GM18909 (cell line): Measurements from ENCODE around the gene PRDM16.

Experiments
- ATAC-seq: cut with Tn5 transposase; IDR thresholded peaks from one replicate; pipeline ENCODE4 v1.9.1; 2021; ENCODE audit warnings: mild to moderate bottlenecking; ENCODE audit not compliant: unreplicated experiment, poor library complexity

The PRDM16 gene

DNA sequence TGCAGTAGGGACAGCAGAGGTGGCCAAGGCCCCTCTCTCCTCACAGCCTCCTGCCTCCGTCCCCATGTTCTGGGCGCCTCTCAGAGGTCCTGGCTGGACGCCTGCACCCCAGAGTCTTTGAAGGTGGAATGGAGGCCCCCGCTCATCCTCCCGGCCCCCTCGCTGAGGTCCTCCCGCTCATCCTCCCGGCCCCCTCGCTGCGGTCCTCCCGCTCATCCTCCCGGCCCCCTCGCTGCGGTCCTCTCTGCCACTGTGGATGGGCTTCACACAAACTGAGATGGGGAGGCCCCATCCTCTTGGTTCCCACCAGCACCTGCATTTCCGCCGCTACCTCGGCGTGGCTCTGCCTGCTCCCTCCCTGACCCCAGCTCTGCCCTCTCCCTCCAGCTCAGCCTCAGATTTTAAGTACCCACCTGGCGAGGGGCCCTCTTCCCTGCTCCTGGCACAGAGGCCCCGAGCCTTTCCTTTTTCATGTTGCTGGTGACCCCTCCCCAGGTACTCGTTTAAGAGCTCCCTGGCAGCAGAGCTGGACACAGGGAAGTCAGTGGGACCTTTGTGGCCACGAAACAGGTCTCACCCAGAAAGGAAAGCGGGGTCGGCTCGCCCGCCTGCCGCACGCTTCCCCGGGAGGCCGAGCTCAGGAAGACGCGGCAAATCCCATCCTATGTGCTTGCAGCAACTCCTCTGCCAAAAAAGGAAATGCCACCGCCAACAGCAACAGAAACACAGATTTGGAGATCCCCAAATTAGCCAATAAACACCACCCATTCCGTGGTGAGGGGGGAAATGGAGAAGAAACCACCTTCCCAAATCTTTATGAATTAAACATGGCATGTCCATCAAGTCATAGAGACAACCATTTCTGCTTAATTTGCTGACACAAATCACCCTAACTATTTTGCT is 143.7 kb downstream of the PRDM16 start:
- ATAC-seq = no peak

DNA sequence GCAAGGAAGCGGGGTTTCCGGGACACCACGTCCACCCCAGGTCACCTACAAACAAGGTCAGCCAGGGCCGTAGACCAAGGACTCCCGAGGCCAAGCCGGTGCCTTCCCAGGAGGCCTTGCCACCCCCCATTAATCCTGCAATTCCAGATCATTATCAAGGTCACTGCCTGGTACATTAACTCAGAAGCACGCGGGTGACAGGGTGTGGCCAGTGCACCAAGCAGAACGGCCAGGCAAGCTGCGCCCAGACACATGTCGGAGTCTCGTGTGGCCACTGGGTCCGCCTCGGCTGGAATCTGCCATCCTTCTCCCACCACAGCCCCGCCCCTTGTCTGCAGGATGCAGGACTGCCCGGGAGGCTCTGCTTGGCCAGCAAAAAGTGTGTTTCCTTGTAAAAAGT is 144.7 kb downstream of the PRDM16 start:
- no peak for ATAC-seq

DNA sequence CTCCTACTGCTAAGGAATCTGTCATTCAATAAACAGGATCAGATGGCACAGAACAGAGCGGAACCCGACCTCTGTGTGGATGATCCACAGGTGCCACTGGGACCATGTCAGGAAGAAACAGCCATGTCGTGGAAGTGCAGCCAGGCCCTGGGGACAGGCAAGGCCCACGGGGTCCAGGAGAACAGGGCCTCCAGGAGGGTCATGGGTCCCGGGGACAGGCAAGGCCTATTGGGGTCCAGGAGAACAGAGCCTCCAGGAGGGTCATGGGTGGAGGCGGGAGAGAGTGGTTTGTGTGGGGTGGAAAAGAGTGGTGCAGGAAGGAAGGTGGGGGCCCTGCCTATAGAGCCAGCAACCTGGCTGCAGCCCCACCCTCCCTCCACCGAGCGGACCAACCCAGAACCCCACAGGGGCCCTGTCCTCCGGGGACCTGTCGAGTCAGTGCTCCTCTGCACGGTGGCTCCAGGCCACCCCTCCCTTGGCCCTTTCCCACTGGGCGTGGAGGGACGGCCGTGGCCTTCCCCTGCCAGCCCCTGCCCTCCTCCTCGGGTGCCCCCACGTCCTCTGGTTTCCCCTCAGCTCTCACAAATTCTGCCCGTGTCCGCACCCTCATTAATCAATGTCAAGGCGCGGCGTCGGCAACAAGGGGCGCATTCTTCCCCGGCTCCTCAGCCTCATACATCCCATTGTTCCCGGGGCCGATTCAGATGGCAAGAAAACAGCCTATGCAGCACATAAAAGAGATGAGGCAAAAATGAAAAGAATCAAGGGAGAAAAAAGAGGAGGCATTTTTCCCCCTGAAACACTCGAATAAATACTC is 146.4 kb downstream of the PRDM16 start:
- ATAC-seq = no peak

DNA sequence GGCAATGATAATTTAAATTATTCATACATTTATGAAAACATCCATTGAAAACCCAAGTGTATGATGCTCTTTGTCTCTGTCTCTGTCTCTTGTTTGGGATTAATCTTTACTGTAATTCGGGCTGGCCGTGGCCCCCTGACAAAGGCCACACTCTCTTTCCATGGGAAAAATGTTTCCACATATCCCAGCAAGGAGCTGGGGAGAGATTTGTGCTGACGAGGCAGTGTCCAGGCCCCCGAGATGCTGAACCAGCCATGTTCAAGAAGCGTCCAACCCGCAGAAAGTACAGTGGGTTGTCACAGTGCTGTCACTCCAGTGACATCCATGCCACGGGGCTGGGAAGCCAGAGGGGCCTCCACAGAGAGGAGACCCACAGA is 147.0 kb downstream of the PRDM16 start:
- no peak for ATAC-seq

DNA sequence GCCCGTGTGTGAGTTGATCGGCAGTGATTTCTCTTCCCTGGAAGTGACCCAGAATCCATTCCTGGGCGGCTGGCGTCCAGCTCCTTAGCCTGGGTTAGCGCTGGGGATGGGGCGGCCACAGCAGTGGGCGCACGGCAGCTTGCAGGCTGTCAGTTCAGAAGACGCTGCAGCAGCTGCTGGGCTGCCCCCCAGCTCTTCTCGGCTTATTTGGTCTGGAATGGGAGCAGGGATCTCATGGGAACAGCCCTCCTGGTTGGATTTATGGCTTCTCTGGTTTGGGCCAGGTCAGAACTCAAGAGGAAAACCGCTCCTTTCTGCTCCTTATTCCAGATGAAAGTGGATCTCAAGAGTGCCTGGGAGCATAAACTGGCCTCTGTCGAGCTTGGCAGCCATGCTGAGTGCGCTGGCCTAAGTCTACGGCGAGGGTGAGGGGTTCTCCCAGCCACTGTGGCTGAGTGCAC is 148.2 kb downstream of the PRDM16 start:
- no peak for ATAC-seq

DNA sequence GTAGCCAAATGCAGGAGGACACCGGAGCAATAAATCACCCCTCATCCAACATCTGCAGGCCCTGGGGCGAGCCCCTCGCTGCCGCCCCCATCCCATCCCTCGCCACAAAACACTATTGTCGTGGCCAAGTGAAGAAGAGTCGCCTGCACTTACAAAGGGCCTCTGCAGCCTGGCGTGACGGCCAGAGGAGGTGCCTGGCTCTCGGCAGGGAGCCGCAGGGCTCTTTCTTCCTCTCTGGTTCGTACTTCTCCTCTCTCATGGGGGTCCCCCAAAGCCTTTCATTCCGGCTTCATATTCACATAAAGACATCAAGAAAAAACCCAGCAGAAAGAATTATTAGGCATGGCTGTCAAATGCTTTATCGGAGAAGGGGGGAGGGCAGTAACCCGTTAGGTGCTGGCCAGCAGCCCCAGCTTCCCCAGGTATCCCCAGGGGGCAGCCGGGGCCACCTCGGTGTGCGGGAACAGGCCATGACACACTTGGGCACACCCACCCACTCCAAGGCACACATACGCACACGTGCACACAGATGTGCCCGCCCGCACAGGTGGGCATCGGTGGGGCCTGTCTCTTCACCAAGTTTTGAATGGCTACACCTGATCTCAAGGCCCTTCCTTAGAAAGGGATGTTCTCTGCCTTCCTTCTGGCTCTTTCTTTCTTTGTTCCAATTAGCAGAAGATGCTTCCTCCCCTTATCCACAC is 149.1 kb downstream of the PRDM16 start:
- ATAC-seq = no peak

DNA sequence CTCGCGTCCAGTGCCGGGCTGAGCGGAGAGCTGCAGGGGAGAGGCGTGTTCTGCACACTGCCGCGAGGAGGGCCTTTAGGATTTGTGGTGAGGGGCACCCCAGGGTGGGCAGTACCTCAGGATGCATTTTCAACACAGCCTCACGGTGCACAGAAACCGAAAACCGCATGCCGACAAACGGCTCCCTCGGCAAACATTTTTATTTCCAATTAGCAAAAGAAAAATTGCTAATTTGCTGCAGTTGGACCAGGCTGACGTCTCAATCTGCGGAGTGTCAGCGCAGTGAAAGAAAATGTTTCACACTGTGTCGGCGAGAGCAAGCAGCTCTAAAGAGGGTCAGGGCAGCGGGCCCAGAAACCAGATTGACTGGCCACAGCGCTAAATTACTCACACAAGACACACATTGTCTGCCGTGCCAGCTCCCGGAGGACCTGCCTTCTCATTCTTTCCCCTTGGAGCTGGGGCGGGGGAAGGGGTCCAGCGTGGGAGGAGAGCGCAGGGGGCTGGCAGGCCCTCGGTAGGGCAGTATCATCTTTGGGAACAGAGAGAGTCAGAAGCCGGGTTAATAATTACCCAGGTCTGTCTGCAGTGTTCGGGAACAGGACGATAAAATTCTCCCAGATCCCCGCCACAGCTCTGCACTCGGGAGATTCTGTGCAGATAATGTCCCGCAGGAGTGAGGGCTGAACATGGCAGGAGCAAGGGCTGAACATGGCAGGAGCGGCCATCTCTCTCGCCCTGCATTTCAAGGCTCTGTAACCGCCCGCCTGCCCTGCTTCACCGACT is 150.2 kb downstream of the PRDM16 start:
- ATAC-seq = no peak

DNA sequence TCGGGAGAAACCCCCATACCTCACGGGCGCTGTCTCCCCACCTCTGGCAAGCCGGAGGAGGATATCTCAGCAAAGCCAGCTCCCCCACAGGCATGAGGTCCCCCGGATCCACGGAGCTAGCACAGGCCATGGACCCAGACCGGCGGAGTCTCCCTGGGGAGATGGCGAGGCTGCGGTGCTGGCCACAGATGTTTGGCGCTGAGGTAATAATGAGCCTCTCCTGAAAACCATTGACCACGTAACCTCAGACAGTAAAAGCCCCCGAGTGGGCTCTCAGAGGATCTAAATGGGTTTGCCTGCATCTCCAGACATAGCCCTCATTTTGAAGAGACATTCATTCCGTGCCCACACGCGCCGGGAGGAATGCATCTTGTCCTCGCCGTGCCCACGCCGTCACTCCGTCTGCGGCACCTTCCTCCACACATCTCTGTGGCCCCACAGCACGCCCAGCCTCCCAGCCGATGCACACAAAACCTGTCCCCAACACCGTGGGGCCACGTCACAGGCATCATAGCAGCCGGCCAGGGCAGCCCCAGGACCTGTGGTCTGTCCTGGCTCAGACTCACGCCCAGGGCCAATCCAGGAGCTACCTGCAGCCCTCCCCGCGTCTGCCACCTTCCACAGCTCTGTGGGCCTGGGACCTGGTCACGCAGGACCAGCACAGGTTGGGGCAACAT is 150.9 kb downstream of the PRDM16 start:
- ATAC-seq = no peak

DNA sequence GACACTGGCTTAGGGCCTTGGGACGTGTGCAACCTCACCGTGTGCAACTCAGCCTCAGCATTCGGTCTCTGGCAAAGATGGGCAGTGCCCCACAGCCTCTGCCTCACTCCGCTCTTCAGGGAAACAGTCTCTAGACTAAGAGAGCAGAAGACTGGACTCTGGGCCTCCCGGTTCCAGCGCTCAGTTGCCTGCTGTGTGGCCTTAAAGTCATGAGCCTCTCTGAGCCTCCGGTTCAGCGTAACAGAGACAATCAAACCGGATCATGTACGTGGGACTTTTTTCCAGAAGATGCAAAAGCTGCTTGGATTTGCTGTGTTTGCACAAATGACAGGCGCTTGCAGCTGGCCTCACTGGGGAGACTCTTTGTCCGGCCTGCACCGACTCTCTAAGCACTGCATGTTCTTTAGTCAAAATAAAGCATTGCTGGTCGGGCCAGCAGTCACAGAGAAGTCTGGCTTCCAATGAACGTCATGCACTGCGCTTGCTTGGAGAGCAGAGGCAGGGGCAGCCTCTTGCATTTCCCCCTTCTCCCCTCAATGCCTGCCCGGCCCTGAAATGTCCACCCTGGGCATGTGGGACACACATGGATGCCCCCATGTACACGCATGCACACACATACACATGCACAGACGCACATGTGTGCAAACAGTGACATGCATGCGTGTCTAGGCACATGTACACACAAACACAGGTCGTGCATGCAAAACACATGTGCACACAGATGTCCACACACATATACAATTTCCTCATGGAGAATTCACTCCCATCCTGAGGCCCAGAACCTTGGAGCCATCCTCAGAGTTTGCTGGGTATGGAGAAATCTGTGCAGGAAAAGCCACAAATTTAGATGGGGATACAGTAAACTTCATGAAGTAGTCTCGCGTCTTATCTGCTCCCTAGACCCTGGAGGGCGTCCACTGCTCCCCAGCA is 152.4 kb downstream of the PRDM16 start:
- ATAC-seq = no peak

DNA sequence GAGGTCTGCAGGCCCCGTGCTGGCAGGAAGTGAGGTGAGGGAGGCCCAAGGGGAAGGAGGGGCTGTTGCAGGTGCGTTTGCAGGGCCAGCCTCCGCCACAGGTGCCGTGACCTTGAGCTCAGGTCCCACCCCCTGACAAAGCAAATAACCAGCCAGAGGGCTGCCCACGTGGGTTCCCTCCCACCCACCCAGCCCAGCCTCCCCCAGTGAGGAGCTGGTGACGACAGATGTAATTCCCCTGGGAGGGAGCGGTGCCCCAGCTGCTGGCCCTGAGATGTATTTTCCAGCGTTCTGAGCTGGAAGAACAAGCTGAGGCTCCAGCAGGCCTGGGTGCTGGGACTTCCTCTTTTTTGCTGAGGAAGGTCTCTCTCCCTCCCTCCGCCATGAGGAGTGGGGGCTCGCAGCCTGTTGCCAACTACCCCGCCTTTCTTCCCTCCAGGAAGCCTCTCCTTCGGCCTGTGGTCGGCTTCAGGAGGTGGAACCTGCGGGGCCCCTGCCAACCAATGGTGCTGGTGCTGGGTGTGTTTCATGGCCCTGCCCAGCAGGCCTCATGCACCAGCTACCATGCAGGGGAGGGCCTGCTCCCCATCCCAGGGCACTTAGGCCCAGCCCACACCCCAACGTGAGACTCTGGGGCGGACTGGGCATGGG is 153.2 kb downstream of the PRDM16 start:
- ATAC-seq = no peak

DNA sequence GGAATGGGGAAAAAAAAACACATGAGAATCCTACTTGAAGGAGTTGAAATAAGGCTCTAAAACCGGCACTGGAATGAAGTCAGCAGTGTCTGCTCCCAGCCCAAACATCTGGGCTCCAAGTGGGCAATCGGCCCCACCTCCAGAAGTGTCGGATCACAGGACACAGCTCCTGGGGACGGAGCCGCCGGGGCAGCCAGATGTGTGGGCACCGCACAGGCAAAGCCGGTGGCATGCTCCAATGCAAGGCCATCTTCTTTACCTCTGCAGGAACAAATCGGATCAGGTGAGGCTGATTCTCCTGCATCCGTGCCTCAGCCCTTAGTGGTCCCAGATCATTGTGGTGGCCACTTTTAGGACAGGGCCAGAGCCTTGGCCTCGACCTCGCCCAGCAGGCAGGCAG is 156.7 kb downstream of the PRDM16 start:
- ATAC-seq = no peak

DNA sequence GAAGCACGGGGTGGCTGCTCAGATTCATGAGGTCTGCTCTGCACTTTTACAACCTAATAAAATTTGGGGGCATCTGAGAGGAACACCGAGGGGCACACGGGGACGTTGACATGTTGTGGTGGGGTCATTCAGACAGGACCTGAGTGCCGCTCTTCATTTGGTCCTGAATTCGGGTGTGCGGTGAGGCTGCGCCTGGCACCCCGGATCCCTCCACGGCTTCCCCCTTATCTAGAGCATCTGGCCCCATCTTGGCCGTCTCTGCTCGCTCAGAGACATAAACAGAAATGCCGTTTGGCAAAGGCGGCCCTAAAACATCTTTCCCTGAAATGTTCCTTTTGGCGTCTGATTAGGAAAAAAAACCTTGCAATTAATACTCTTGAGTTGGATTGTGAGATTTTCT is 157.2 kb downstream of the PRDM16 start:
- no peak for ATAC-seq

DNA sequence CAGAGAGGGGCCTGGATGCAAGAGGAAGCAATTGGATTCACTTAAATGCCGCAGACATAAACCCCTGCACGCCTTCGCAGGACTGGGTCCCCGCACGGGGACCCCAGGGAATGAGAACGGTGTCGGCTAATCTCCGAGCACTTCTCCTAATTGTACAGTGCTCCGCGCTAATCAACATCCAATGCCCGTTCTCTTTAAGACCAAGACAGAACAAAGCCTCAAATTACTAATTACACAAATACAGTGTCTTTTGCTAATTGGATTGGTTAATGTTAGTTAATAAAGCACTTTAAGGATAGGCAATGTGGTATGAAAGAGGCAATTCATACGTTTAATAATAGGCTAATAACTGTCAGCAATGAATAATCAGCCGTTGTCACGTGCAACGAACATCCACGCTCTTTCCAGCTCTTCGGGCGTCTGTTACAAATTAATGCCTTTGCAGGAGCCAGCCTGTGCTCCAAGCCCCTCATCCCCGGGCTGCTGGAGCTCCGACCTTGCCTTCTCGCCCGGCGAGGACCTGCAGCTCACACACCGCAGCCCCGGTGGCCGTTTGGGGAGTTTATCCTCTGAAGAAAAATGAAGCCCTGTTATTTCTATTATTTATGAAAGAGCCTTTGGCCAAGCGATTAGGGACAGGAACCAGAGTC is 157.8 kb downstream of the PRDM16 start:
- ATAC-seq = no peak

DNA sequence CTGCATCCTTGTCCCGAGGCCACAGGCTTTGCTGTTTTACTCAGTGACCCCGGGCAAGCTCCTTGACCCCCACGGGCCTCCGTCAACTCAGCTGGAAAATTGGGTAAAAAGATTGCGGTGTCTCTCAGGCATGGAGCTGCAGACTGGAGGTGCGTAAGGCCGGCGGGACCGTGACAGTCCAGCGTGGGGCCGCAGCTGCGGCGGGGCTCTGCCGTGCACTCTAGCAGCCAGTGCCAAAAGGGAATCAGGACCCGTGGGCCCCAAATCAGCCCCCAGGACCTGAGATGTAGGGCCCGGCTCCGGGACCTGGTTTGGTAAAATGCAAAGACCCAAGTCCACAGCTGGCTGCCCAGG is 158.3 kb downstream of the PRDM16 start:
- ATAC-seq = no peak

DNA sequence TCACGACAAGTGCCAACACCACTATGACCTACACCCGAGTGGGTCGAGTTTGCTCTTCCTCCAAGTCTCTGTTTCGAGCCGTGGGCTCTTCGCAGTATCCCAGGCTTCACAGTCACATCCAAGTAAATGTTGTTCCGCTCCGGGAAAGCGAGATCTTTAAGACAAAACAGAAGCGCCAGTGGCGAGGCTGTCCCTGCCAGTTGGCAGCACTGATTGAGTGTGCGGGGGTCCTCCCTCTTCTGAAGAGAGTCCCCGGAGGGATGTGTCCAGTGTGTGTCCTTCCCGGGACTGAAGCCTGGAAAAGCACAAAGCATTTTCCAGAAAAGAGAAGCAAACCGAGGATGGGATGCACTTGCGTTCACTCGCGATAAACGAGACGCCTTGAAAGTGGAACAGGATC is 158.9 kb downstream of the PRDM16 start:
- ATAC-seq = no peak

DNA sequence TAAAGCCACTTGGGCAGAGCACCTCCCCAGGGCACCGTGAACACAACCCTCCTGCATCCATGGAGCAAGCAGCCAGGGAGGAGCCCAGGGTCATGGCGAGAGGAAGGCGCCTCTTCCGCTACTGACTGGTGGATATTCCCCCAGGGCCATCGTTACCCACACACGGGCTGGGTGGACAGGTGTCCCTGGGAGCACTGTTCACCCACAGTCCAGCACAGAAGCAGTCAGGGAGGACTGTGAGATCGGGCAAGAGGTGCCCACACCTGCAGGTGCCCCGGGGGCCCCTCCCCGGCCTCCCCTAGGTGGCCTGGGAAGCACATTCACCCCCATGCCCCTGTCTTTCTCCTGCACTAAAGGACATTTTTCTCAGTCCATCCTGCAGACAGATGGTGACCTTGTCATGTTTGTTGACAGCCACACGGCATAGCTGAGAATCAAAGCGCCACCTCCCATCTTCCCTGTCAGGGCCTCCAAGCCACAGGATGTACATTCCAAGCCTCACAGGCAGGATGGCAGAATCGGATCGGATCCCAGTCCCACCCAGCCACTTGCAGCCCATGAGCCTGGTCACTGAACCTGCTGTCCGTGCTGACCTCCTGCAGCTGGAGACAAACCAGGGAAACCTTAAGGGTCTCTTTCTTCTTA is 160.2 kb downstream of the PRDM16 start:
- ATAC-seq = no peak

DNA sequence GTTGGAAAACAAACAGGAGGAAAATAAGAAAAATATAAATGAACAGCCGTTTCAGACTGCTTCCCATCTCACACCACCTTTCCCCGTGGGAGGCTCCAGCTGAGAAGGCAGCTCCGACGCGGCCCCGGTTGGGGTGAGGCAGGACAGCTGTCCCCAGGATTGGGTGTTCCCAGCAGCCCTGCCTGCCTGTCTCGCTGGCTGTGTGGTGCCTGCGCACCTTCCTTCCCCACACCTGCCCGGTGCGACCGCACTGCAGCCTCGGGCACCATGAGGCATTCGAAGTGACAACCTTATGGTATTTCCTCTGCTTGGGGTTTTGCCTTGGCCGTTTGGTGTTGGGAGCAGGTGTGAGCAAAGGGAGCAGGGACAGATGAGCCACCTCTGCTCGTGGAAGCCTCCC is 161.6 kb downstream of the PRDM16 start:
- ATAC-seq = no peak
